Calu3 (cell line): Measurements from ENCODE around the gene RNFT2. TPM values are rescaled to one million over a fixed set of nuclear protein-coding genes. Genes with fewer than 3 reads are reported as not detected.

ENCODE experiments used
- BruUV-seq: library from RNA; stranded (reverse); fragments of 400-500 nt; replicated peaks from 2 replicates; lab custom pipeline; 2021; lab: Mats Ljungman, UMichigan
- CTCF ChIA-PET: fragments of 300-600 bp; sonication (Branson Sonifier 250); formaldehyde crosslinking; loops from one replicate; lab custom pipeline; 2022; ENCODE audit warnings: antibody characterized with exemption; lab: Charles Lee
- DNase-seq: peaks from one replicate; pipeline ENCODE4 v3.0.0; 2022
- H3K27ac Mint-ChIP-seq: one replicate; pipeline ENCODE4 v1.8.0; 2022; ENCODE audit warnings: mixed read lengths; ENCODE audit not compliant: unreplicated experiment
- H3K27me3 Mint-ChIP-seq: one replicate; pipeline ENCODE4 v1.8.0; 2022; ENCODE audit warnings: mixed read lengths; ENCODE audit not compliant: unreplicated experiment
- H3K36me3 Mint-ChIP-seq: one replicate; pipeline ENCODE4 v1.8.0; 2022; ENCODE audit warnings: mild to moderate bottlenecking, moderate library complexity, mixed read lengths; ENCODE audit not compliant: insufficient read depth, unreplicated experiment
- H3K4me1 Mint-ChIP-seq: one replicate; pipeline ENCODE4 v1.8.0; 2022; ENCODE audit warnings: mild to moderate bottlenecking, low read depth, mixed read lengths; ENCODE audit not compliant: unreplicated experiment
- H3K4me3 Mint-ChIP-seq: one replicate; pipeline ENCODE4 v1.8.0; 2022; ENCODE audit warnings: mild to moderate bottlenecking, low read depth, moderate library complexity, mixed read lengths; ENCODE audit not compliant: unreplicated experiment
- H3K9me3 Mint-ChIP-seq: one replicate; pipeline ENCODE4 v1.8.0; 2022; ENCODE audit warnings: low read depth, mixed read lengths; ENCODE audit not compliant: unreplicated experiment
- CTCF ChIP-seq: fragments of 200-600 bp; IDR thresholded peaks from one replicate; pipeline ENCODE4 v1.8.0; 2022; ENCODE audit warnings: antibody characterized with exemption; ENCODE audit not compliant: unreplicated experiment
- intact Hi-C: fragments of 100-400 bp; cut with micrococcal nuclease; formaldehyde crosslinking; loops from one replicate; pipeline ENCODE4 v1.10.0; 2022; ENCODE audit not compliant: unreplicated experiment
- total RNA-seq: library from RNA; stranded (reverse); gene quantifications from 2 replicates; pipeline ENCODE4 v1.2.3, GENCODE V29; 2022

RNFT2 gene
- total RNA-seq, 1 experiment from 2014 or later, result 32.0 TPM

- BruUV-seq, result no TSS peak
- no peaks in the 10 kb centered on the region for H3K9me3 Mint-ChIP-seq
- no peaks in the 10 kb centered on the region for H3K36me3 Mint-ChIP-seq
- H3K4me1 Mint-ChIP-seq, result no peaks in the 10 kb centered on the region
- intact Hi-C loops, result no loop called here
- no peaks in the 10 kb centered on the region for H3K27me3 Mint-ChIP-seq
- H3K27ac Mint-ChIP-seq, result no peak overlapping the region
- CTCF ChIA-PET, result interaction anchor here (0.6 kb wide), 1 partner anchor 434 kb away, joined by 3 read pairs; no protein-coding TSS in a partner anchor
- no peak for DNase-seq
- no peak for TF ChIP-seq CTCF
- H3K4me3 Mint-ChIP-seq, result no peak overlapping the region
These were observed 60.6 kb downstream of the RNFT2 start for GRCh38 chr12:116798719-116799118.

- DNase-seq, result no peak
- H3K36me3 Mint-ChIP-seq, result no peaks in the 10 kb centered on the region
- TF ChIP-seq CTCF, result no peak
- H3K27ac Mint-ChIP-seq, result no peak overlapping the region
- no peaks in the 10 kb centered on the region for H3K27me3 Mint-ChIP-seq
- intact Hi-C loops, result no loop called here
- H3K4me3 Mint-ChIP-seq, result no peak overlapping the region
- H3K4me1 Mint-ChIP-seq, result no peaks in the 10 kb centered on the region
- no peaks in the 10 kb centered on the region for H3K9me3 Mint-ChIP-seq
- CTCF ChIA-PET, result no interaction called here
- no TSS peak for BruUV-seq
These were observed 61.8 kb downstream of the RNFT2 start for GRCh38 chr12:116799955-116800354.

DNA sequence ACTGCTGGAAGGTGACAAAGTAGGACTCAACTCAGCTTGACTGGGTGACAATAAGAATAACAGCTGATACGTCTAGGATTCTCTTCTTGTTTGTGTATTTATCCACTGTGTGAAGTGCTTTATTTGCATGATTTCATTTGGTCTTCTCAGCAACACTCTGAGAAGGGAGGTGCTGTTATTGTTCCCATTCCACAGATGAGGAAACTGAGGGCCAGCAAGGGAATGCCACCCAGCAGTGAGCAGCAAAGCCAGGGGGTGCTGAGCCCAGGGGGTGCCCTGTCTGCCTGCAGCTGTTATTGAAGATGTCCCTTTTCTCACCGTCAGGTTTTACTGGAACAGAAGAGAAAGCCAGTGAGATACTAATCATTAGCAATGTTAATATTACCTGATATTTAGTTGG lies 62.8 kb downstream of the RNFT2 start:
- TF ChIP-seq CTCF, result no peak
- DNase-seq, result no peak
- Mint-ChIP-seq H3K4me3 (no peak overlapping the region), H3K36me3 (no peaks in the 10 kb centered on the region), H3K27me3 (no peaks in the 10 kb centered on the region), H3K27ac (no peak overlapping the region), H3K9me3 (no peaks in the 10 kb centered on the region), H3K4me1 (no peaks in the 10 kb centered on the region)
- no TSS peak for BruUV-seq
- CTCF ChIA-PET, result interaction anchor here (0.6 kb wide), 1 partner anchor 802 kb away, joined by 3 read pairs; no protein-coding TSS in a partner anchor
- intact Hi-C loops, result no loop called here

- Mint-ChIP-seq H3K27ac (no peak overlapping the region), H3K27me3 (no peaks in the 10 kb centered on the region), H3K4me1 (no peaks in the 10 kb centered on the region), H3K36me3 (no peaks in the 10 kb centered on the region), H3K9me3 (no peaks in the 10 kb centered on the region), H3K4me3 (no peak overlapping the region)
- no TSS peak for BruUV-seq
- DNase-seq, result no peak
- no peak for TF ChIP-seq CTCF
- intact Hi-C loops, result no loop called here
- CTCF ChIA-PET, result no interaction called here
These were observed 63.9 kb downstream of the RNFT2 start for GRCh38 chr12:116802018-116802417.
